SH-SY5Y (cell line): ENCODE measurements around the gene AZIN2.

Experiments
- GATA2 ChIP-seq: IDR thresholded peaks from 2 replicates; pipeline ENCODE4 v1.6.1; 2011; ENCODE audit warnings: mild to moderate bottlenecking, low read depth, low read length
- GATA3 ChIP-seq: IDR thresholded peaks from 2 replicates; pipeline ENCODE4 v1.6.1; 2011; ENCODE audit warnings: low read depth, mild to moderate bottlenecking, low read length, moderate library complexity

GRCh38 chr1:33140153-33141149 is 59.5 kb downstream of the AZIN2 start:
- TF ChIP-seq GATA2 (no peak), GATA3 (no peak)
